Measurements from ENCODE around the gene FLII. TPM values are rescaled to one million over a fixed set of nuclear protein-coding genes. Genes with fewer than 3 reads are reported as not detected.
A peak's percentile ranks its signal among the peaks of the same experiment; 100 is the strongest.

Gene FLII
- total and polyA plus RNA-seq, 2 of the 13 experiments (the other 11 are each of a cell fraction or from before 2014, with no cell fraction given): 130 to 303 TPM

DNA sequence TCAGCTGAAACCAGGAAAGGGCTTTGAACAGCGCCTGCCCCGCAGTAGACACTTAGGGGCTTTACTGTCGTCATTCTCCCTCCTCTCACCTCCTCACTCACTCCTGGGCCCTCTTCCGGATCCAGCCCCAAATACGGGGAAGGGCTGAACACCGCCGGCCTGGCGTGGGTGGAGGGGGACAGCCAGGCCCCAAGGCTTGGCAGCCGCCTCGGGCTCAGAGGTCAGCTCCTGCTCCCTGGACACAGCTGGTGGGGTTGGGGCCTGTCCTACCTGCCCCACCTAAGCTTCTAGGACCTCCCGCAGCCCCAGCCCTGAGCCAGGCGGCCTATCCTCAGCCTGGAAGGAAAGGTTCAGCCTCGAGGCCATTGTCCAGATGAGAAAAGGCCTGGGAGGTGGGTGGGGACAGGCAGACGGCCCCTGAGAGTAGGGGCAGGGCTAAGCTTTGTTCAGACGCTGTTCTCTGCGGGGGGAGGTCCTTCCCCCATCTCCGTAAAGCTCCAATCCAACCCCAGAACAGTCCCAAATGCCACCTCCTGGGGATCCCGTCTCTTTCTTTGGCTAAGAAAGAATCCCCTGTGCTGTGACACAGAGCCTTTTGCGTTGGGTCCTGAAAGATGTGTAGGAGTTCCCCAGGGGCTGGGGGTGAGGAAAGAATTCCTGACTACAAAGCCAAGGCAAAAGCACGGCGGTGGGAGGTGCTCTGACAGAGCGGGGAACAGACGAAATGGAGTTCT lies 34.0 kb downstream of the FLII start (continued):
- TF ChIP-seq, protein P1, sequence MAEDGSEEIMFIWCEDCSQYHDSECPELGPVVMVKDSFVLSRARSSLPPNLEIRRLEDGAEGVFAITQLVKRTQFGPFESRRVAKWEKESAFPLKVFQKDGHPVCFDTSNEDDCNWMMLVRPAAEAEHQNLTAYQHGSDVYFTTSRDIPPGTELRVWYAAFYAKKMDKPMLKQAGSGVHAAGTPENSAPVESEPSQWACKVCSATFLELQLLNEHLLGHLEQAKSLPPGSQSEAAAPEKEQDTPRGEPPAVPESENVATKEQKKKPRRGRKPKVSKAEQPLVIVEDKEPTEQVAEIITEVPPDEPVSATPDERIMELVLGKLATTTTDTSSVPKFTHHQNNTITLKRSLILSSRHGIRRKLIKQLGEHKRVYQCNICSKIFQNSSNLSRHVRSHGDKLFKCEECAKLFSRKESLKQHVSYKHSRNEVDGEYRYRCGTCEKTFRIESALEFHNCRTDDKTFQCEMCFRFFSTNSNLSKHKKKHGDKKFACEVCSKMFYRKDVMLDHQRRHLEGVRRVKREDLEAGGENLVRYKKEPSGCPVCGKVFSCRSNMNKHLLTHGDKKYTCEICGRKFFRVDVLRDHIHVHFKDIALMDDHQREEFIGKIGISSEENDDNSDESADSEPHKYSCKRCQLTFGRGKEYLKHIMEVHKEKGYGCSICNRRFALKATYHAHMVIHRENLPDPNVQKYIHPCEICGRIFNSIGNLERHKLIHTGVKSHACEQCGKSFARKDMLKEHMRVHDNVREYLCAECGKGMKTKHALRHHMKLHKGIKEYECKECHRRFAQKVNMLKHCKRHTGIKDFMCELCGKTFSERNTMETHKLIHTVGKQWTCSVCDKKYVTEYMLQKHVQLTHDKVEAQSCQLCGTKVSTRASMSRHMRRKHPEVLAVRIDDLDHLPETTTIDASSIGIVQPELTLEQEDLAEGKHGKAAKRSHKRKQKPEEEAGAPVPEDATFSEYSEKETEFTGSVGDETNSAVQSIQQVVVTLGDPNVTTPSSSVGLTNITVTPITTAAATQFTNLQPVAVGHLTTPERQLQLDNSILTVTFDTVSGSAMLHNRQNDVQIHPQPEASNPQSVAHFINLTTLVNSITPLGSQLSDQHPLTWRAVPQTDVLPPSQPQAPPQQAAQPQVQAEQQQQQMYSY (CRISPR knock-in tag; IDR thresholded peaks at IDR 0.05): no peak
- no peak for TF ChIP-seq GTF2F1 (IDR thresholded peaks at IDR 0.05; ENCODE audit: low read length)
- no peak for TF ChIP-seq ZNF251 (CRISPR knock-in tag; IDR thresholded peaks at IDR 0.05)
- TF ChIP-seq RBM22 (optimal IDR thresholded peaks at IDR 0.05; ENCODE audit: low read length): no peak
- TF ChIP-seq DNMT3B (CRISPR knock-in tag; conservative IDR thresholded peaks at IDR 0.05): no peak
- TF ChIP-seq ELF3 (CRISPR knock-in tag; IDR thresholded peaks at IDR 0.05): no peak
- no peak for TF ChIP-seq ZNF550 (CRISPR knock-in tag; IDR thresholded peaks at IDR 0.05; ENCODE audit: borderline replicate concordance)
- peak; percentile 3; the same call in 1 of the 2 replicates for TF ChIP-seq ZMYM4 (CRISPR knock-in tag; IDR thresholded peaks at IDR 0.05)
- no peak for TF ChIP-seq ZNF570 (CRISPR knock-in tag; IDR thresholded peaks at IDR 0.05; ENCODE audit: borderline replicate concordance)
- TF ChIP-seq ZNF431 (CRISPR knock-in tag; IDR thresholded peaks at IDR 0.05; ENCODE audit: borderline replicate concordance, low read depth): 0 out of 2 replicates have a peak, but pooled peaks have one; percentile 43
- TF ChIP-seq, protein P2, sequence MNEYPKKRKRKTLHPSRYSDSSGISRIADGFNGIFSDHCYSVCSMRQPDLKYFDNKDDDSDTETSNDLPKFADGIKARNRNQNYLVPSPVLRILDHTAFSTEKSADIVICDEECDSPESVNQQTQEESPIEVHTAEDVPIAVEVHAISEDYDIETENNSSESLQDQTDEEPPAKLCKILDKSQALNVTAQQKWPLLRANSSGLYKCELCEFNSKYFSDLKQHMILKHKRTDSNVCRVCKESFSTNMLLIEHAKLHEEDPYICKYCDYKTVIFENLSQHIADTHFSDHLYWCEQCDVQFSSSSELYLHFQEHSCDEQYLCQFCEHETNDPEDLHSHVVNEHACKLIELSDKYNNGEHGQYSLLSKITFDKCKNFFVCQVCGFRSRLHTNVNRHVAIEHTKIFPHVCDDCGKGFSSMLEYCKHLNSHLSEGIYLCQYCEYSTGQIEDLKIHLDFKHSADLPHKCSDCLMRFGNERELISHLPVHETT (CRISPR knock-in tag; conservative IDR thresholded peaks at IDR 0.05): no peak
- TF ChIP-seq, protein P3, sequence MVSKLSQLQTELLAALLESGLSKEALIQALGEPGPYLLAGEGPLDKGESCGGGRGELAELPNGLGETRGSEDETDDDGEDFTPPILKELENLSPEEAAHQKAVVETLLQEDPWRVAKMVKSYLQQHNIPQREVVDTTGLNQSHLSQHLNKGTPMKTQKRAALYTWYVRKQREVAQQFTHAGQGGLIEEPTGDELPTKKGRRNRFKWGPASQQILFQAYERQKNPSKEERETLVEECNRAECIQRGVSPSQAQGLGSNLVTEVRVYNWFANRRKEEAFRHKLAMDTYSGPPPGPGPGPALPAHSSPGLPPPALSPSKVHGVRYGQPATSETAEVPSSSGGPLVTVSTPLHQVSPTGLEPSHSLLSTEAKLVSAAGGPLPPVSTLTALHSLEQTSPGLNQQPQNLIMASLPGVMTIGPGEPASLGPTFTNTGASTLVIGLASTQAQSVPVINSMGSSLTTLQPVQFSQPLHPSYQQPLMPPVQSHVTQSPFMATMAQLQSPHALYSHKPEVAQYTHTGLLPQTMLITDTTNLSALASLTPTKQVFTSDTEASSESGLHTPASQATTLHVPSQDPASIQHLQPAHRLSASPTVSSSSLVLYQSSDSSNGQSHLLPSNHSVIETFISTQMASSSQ (IDR thresholded peaks at IDR 0.05; ENCODE audit: low read depth): no peak
- TF ChIP-seq, protein P3 (CRISPR knock-in tag; IDR thresholded peaks at IDR 0.05; ENCODE audit: borderline replicate concordance): no peak
- TF ChIP-seq AGO2 (optimal IDR thresholded peaks at IDR 0.05; ENCODE audit: low read depth, low read length): no peak
- TF ChIP-seq ZNF652 (CRISPR knock-in tag; IDR thresholded peaks at IDR 0.05; ENCODE audit: borderline replicate concordance, low read depth): no peak
- TF ChIP-seq ZNF557 (CRISPR knock-in tag; IDR thresholded peaks at IDR 0.05): no peak
- TF ChIP-seq ZNF44 (CRISPR knock-in tag; IDR thresholded peaks at IDR 0.05): peak; percentile 70; the same call in 1 of the 2 replicates
- TF ChIP-seq ZNF205 (CRISPR knock-in tag; IDR thresholded peaks at IDR 0.05): no peak
- no peak for TF ChIP-seq KDM4B (CRISPR knock-in tag; IDR thresholded peaks at IDR 0.05)

All from HepG2 (cell line).